Nephron (organoid): Measurements from ENCODE around the gene ARHGAP26.

ENCODE experiments used
- H3K27ac Mint-ChIP-seq, 3 experiments: 2 replicates each; pipeline ENCODE4 v1.8.0; 2020; ENCODE audit warnings: mixed read lengths in 3 of 3, mild to moderate bottlenecking in 2 of 3, moderate library complexity in 1 of 3
- H3K27me3 Mint-ChIP-seq: 2 replicates; pipeline ENCODE4 v1.8.0; 2021; ENCODE audit warnings: low read depth, mild to moderate bottlenecking, moderate library complexity, mixed read lengths
- H3K36me3 Mint-ChIP-seq: 2 replicates; pipeline ENCODE4 v1.8.0; 2020; ENCODE audit warnings: low read depth, mixed read lengths
- H3K4me1 Mint-ChIP-seq: 2 replicates; pipeline ENCODE4 v1.8.0; 2020; ENCODE audit warnings: mixed read lengths
- H3K4me3 Mint-ChIP-seq, 3 experiments: 2 replicates each; pipeline ENCODE4 v1.8.0; 2020; ENCODE audit warnings: mild to moderate bottlenecking in 3 of 3, mixed read lengths in 3 of 3, moderate library complexity in 2 of 3
- H3K9me3 Mint-ChIP-seq: 2 replicates; pipeline ENCODE4 v1.8.0; 2020; ENCODE audit warnings: mixed read lengths
- CTCF ChIP-seq, 3 experiments: fragments of 200-600 bp; sonication (generic); IDR thresholded peaks; one replicate each; pipeline ENCODE4 v1.5.0; 2021; ENCODE audit warnings: antibody characterized with exemption in 3 of 3; ENCODE audit not compliant: unreplicated experiment in 3 of 3

Gene ARHGAP26

GRCh38 chr5:143179126-143179740 lies 409.1 kb downstream of the ARHGAP26 start:
- H3K36me3 Mint-ChIP-seq, result no peaks in the 10 kb centered on the region

GRCh38 chr5:143180751-143181150 lies 410.6 kb downstream of the ARHGAP26 start:
- Mint-ChIP-seq H3K9me3 (no peaks in the 10 kb centered on the region), H3K36me3 (no peaks in the 10 kb centered on the region), H3K27ac (no peak overlapping the region), H3K4me3 (no peak overlapping the region), H3K4me1 (peaks cover 29% of the 10 kb centered on the region), H3K27me3 (no peaks in the 10 kb centered on the region)
- no peak for TF ChIP-seq CTCF (IDR thresholded peaks at IDR 0.05; ENCODE audit: unreplicated experiment in 3 of 3)

More at GRCh38 chr5:143179126-143179740, 409.1 kb downstream of the ARHGAP26 start:
- Mint-ChIP-seq H3K27me3 (no peaks in the 10 kb centered on the region), H3K9me3 (no peaks in the 10 kb centered on the region), H3K27ac (no peak overlapping the region), H3K4me3 (no peak overlapping the region), H3K4me1 (peaks cover 28% of the 10 kb centered on the region)
- no peak for TF ChIP-seq CTCF (IDR thresholded peaks at IDR 0.05; ENCODE audit: unreplicated experiment in 3 of 3)

GRCh38 chr5:143181173-143181572 lies 411.0 kb downstream of the ARHGAP26 start:
- no peaks in the 10 kb centered on the region for H3K36me3 Mint-ChIP-seq
- no peaks in the 10 kb centered on the region for H3K9me3 Mint-ChIP-seq
- no peak overlapping the region for H3K4me3 Mint-ChIP-seq
- H3K27ac Mint-ChIP-seq, result no peak overlapping the region
- no peaks in the 10 kb centered on the region for H3K27me3 Mint-ChIP-seq
- no peak for TF ChIP-seq CTCF (IDR thresholded peaks at IDR 0.05; ENCODE audit: unreplicated experiment in 3 of 3)
- H3K4me1 Mint-ChIP-seq, result peaks cover 27% of the 10 kb centered on the region

GRCh38 chr5:143182106-143182505 lies 411.9 kb downstream of the ARHGAP26 start:
- Mint-ChIP-seq H3K27me3 (no peaks in the 10 kb centered on the region), H3K36me3 (no peaks in the 10 kb centered on the region), H3K4me3 (no peak overlapping the region), H3K4me1 (peaks cover 20% of the 10 kb centered on the region), H3K27ac (no peak overlapping the region), H3K9me3 (no peaks in the 10 kb centered on the region)
- no peak for TF ChIP-seq CTCF (IDR thresholded peaks at IDR 0.05; ENCODE audit: unreplicated experiment in 3 of 3)

GRCh38 chr5:143182901-143183820 lies 413.0 kb downstream of the ARHGAP26 start:
- H3K27ac Mint-ChIP-seq, result no peak overlapping the region
- H3K9me3 Mint-ChIP-seq, result no peaks in the 10 kb centered on the region
- H3K4me3 Mint-ChIP-seq, result no peak overlapping the region
- no peaks in the 10 kb centered on the region for H3K27me3 Mint-ChIP-seq
- TF ChIP-seq CTCF (IDR thresholded peaks at IDR 0.05; ENCODE audit: unreplicated experiment in 3 of 3), result no peak
- H3K36me3 Mint-ChIP-seq, result no peaks in the 10 kb centered on the region
- H3K4me1 Mint-ChIP-seq, result peaks cover 18% of the 10 kb centered on the region
